Ectodermal cell (in vitro differentiated cells): ENCODE measurements around the gene GALC.

Experiments used
- H3K27ac ChIP-seq: 2 replicates; pipeline ENCODE4 v1.7.0; 2013; ENCODE audit warnings: mild to moderate bottlenecking, low read depth, low read length; ENCODE audit not compliant: insufficient read depth, poor library complexity, severe bottlenecking
- H3K27me3 ChIP-seq: 2 replicates; pipeline ENCODE4 v1.7.0; 2013; ENCODE audit warnings: mild to moderate bottlenecking, low read length; ENCODE audit not compliant: insufficient read depth, control insufficient read depth, poor library complexity, severe bottlenecking
- H3K36me3 ChIP-seq: one replicate; pipeline ENCODE4 v1.7.0; 2013; ENCODE audit warnings: low read length; ENCODE audit not compliant: control insufficient read depth, insufficient read depth
- H3K4me1 ChIP-seq: one replicate; pipeline ENCODE4 v1.7.0; 2013; ENCODE audit warnings: low read length; ENCODE audit not compliant: control insufficient read depth, insufficient read depth
- H3K4me3 ChIP-seq: 2 replicates; pipeline ENCODE4 v1.7.0; 2013; ENCODE audit warnings: low read depth, low read length, control low read depth; ENCODE audit not compliant: insufficient read depth
- H3K9me3 ChIP-seq: 2 replicates; pipeline ENCODE4 v1.7.0; 2013; ENCODE audit warnings: mild to moderate bottlenecking, low read length, moderate library complexity; ENCODE audit not compliant: control insufficient read depth
- WGBS, 2 experiments: methylation state at CpG; one replicate each; pipeline ENCODE4 v1.1.7; 2013; ENCODE audit warnings: missing lambda C conversion rate in 2 of 2; 5-methylcytosine and 5-hydroxymethylcytosine counted together

The GALC gene

GRCh38 chr14:87894920-87895319, 98.1 kb downstream of the GALC start:
- WGBS, 2 experiments, result 75% methylated on average over 6 of the region's 6 CpGs
- no peaks in the 10 kb centered on the region for H3K9me3 ChIP-seq
- no peaks in the 10 kb centered on the region for H3K36me3 ChIP-seq
- H3K27me3 ChIP-seq, result no peaks in the 10 kb centered on the region
- H3K27ac ChIP-seq, result no peak overlapping the region
- no peak overlapping the region for H3K4me3 ChIP-seq
- H3K4me1 ChIP-seq, result no peaks in the 10 kb centered on the region

GRCh38 chr14:87892763-87893162, 100.2 kb downstream of the GALC start:
- Histone ChIP-seq H3K27ac (no peak overlapping the region), H3K4me3 (no peak overlapping the region), H3K36me3 (no peaks in the 10 kb centered on the region), H3K9me3 (no peaks in the 10 kb centered on the region), H3K27me3 (no peaks in the 10 kb centered on the region), H3K4me1 (no peaks in the 10 kb centered on the region)
- WGBS, 2 experiments, result 96% methylated on average over 2 of the region's 2 CpGs; no CpG with 5 or more reads in 1 of the 2 experiments

DNA sequence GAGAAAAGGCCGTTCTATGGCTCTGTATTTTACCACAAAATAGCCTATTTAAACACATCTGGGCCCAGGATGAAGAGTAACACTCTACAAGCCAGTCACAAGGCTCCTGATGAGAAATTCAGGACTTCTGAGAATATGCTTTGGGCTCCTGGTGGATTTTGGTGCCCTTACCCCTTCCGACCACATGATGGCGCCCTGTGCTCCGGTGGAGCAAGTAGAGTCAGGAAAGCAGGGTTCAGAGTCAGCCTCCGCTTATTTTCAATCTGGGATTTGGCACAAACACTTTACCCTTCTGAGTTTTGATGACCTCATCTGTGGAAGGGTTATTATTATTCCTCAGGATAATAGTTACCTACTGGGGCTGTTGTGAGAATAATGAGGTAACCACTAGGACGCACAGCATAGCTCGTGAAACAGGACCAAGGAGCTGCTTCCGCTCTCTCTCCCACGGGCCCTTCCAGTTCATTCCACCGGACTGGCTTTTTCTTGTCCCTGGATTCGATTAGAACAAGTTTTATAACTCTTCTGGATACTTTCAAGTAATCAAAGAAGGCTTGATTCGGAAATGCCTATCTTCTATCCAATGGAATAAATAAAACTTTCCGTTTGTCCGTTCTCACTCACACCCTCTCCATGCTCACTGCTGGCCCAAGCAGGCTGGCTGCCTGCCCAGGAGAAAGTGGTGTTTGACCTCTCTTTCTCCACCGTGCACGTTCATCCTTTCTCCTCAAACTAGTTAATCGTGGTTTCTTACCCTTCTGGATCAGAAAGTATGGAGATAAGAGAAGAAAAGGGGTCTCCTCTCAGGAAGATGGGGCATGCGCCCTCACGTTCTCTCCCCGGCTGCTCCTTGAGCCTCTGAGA, 104.6 kb downstream of the GALC start:
- H3K4me1 ChIP-seq, result no peaks in the 10 kb centered on the region
- no peaks in the 10 kb centered on the region for H3K27me3 ChIP-seq
- no peaks in the 10 kb centered on the region for H3K36me3 ChIP-seq
- WGBS, 2 experiments, result 75 to 76% methylated on average over 19 to 20 of the region's 20 CpGs
- H3K9me3 ChIP-seq, result no peaks in the 10 kb centered on the region
- H3K4me3 ChIP-seq, result no peak overlapping the region
- H3K27ac ChIP-seq, result no peak overlapping the region

DNA sequence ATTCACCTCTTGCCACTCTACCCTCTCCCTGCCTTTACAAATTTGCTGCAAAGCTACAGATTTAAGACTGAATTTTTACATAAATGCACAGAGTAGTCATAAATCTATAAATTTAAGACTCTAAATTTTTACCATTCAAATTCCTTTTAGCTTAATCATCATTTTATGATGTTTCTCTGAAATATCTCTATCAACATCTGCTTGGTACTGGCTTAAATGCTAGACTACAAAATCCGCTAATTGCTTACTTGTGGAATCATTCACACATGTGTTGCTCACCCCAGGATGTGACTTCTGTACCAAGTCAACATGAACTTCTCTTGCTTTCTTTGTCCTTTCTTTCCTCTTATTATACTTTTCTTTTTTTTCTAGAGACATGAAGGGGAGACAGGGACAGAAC, 109.2 kb downstream of the GALC start:
- Histone ChIP-seq H3K27me3 (no peaks in the 10 kb centered on the region), H3K9me3 (no peaks in the 10 kb centered on the region), H3K27ac (no peak overlapping the region), H3K36me3 (no peaks in the 10 kb centered on the region), H3K4me3 (no peak overlapping the region), H3K4me1 (no peaks in the 10 kb centered on the region)
- 92 to 96% methylated on average over 1 of the region's 1 CpG for WGBS, 2 experiments
